Head of caudate nucleus (tissue), 42 donors: ENCODE results near the gene GIT1.

Source experiments
- DNase-seq, 42 donors: peaks; one replicate each; pipeline versions ENCODE4 v3.0.0 to v3.0.0-alpha.2; 2020 to 2021; ENCODE audit warnings: mixed read lengths in 7 of 42
- intact Hi-C: fragments of 100-400 bp; cut with DNase I; formaldehyde crosslinking; loops from one replicate; pipeline ENCODE4 v1.15.0; 2022

Gene GIT1, protein sequence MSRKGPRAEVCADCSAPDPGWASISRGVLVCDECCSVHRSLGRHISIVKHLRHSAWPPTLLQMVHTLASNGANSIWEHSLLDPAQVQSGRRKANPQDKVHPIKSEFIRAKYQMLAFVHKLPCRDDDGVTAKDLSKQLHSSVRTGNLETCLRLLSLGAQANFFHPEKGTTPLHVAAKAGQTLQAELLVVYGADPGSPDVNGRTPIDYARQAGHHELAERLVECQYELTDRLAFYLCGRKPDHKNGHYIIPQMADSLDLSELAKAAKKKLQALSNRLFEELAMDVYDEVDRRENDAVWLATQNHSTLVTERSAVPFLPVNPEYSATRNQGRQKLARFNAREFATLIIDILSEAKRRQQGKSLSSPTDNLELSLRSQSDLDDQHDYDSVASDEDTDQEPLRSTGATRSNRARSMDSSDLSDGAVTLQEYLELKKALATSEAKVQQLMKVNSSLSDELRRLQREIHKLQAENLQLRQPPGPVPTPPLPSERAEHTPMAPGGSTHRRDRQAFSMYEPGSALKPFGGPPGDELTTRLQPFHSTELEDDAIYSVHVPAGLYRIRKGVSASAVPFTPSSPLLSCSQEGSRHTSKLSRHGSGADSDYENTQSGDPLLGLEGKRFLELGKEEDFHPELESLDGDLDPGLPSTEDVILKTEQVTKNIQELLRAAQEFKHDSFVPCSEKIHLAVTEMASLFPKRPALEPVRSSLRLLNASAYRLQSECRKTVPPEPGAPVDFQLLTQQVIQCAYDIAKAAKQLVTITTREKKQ

GRCh38 chr17:29589524-29590410 lies at the start of gene GIT1:
Gene GIT1, minus strand, starts transcription at chr17:29589648. Its CDS starts 270 bp downstream, at chr17:29589378.
- intact Hi-C loops: no loop called here
- peak; percentile 63 to 95 (median 89) for DNase-seq

DNA sequence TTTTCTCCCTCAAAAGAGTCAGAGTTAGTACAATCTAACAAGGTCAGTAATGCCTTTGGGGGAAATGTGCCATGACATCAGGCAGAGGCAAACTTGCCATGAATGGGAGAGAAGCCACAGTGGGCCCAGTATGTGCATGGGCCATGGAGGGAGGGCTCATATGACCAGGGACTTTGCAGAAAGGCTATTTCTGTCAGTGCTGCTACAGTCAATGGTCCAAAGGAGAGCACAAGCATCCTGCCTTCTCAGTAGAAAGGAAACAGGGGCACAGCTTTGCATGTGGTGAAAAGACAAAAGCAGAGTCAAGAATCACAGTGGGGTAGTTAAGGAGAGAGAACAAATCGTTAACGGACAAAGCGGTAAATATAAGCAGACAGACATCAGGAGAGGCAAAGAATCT lies 44.4 kb upstream of the GIT1 start:
- intact Hi-C loops: no loop called here
- DNase-seq: peak in 1 of 42 donors; percentile 50

- DNase-seq: no peak
- intact Hi-C loops: no loop called here
Observed at GRCh38 chr17:29630630-29631193, 41.3 kb upstream of the GIT1 start.

GRCh38 chr17:29629839-29630238 lies 40.4 kb upstream of the GIT1 start:
- intact Hi-C loops: loop anchor here (5.0 kb wide), 1 partner anchor 132 kb away; no protein-coding TSS in a partner anchor
- DNase-seq: no peak

- peak in 1 of 42 donors; percentile 4 for DNase-seq
- intact Hi-C loops: loop anchor here (5.0 kb wide), 1 partner anchor 134 kb away; no protein-coding TSS in a partner anchor
Observed at GRCh38 chr17:29628644-29629043, 39.2 kb upstream of the GIT1 start.

DNA sequence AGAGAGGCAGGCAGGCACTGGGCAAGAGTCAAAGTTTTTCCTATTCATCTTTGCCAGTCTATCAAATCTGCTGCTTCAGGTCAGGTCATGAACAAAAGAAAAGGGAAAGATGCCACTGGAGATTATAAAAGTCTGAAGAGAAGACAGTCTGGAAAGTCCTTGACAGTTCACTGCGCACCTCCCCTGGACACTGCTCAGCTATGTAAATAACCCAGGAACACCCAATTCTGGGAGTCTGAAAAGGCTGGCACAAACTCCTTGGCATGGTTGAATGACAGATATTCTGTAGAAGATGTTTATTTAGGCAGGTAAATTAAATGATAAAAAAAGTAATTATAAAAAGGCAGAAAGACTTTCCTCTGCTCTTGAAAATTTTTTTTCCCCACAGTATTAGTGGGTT lies 38.5 kb upstream of the GIT1 start:
- intact Hi-C loops: loop anchor here (5.0 kb wide), 1 partner anchor 134 kb away; no protein-coding TSS in a partner anchor
- no peak for DNase-seq

DNA sequence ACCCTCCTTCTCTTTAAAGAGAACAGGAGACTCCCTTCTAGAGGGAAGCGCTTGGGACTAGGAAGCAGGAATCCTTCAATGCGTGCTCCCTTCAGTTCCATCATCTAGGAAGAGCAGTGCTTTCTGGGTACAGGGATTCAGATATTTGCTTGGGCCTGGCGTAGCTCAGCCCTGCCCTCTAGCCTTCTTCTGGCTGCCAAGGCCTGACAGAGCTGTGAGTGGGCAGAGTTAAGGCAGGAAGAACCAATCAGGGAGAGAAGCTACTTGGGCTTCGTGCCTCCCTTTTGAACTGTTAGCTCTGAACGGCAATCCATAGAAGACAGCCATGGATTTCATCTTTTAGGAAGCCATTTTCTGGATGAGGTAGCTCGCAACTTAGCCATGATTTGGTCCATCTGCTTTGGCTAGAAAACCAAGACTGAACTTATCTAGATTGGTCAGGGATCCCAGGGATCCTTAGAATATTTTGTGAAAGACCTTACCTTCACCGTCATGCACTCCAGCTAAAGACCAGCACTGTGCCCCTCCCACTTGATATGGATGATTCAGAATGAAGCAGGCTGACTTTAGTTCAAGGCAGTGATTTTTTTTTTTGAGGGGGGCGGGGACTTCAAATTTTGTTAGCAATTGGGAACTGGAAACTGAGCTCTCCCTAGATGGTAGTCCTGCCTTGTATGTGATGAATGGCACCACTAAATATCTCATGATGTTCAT lies 35.7 kb upstream of the GIT1 start:
- peak in 40 of 42 donors; percentile 45 to 87 (median 72) for DNase-seq
- intact Hi-C loops: loop anchor here (5.0 kb wide), 1 partner anchor 137 kb away; no protein-coding TSS in a partner anchor

DNA sequence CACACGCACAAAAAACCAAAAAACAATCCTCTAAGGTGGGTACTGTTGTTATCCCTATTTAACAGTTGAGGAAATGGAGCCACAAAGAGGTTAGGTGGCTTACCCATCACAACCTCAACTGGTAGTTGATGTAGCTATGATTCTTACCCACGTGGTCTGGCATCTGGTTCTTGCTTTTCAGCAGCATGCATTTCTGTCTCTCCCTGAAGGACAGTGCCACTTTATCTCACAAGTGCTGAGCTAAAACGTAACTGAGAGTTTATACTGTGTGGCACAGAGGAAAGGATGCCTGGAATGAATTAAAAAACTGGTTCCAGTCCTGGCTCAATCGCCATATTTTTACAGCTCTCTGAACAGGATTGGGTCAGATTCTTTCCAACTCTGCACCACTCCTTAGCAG lies 35.1 kb upstream of the GIT1 start:
- DNase-seq: peak in 1 of 42 donors; percentile 25
- intact Hi-C loops: no loop called here

GRCh38 chr17:29623283-29623647 lies 33.8 kb upstream of the GIT1 start:
- intact Hi-C loops: no loop called here
- DNase-seq: no peak

DNA sequence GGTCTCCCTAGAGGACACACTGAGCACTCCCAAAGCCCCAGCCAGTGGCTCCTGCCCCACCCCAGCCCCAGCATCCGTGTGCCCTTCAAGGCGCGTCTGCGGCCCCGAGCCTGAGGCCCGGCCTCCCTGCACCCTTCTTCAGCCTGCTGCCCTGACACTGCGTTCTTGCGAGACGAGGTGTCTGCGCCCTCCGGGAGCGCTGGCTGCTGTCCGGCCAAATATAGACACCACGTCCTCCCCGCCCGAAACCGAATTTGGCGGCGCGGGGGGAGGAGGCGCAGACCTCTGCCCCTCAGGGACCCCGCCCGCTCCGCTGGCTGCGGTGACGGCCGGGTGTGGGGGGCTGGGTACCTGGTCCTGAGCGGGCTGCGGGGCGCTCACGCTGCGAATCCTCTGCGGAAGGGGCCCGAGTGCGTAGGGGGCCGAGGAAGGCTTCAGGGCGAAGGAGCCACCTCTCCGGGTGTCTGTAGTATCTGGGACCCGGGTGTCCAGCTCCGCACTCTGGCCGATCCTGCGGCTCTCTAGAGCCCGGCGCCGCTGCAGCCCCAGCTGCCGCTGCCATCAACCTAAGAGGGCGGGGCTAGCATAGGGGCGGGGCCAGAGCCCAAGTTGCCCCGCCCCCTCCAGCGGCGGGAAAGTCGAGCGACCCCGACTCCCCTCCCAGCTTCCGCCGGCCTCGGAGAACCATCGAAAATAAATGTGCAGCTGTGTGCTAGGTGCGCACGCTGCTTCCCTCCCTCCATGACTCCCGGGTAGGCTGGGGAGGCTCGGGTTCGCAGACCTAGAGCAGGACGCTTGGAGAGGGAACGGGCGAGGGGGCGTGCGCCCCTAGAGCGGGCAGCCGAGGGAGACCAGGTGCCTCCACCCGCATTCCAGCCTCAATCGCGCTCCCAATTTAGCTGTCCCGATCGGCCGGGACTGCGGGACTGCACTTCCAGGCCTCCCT lies 33.2 kb upstream of the GIT1 start, which contains the start of gene CORO6:
CORO6 (minus strand) TSS at position 576 of the 946 bp plus-strand sequence. CDS start 1,491 bp downstream, outside the sequence.
- DNase-seq: peak in 40 of 42 donors; percentile 42 to 84 (median 74)

GRCh38 chr17:29621751-29622194 lies 32.3 kb upstream of the GIT1 start:
- intact Hi-C loops: no loop called here
- DNase-seq: peak in 5 of 42 donors; percentile 31 to 48 (median 34)

More for the DNA sequence above, 33.2 kb upstream of the GIT1 start, which contains the start of gene CORO6:
- intact Hi-C loops: no loop called here

GRCh38 chr17:29620779-29621500 lies 31.5 kb upstream of the GIT1 start:
- DNase-seq: peak in 1 of 42 donors; percentile 32
- intact Hi-C loops: no loop called here

DNA sequence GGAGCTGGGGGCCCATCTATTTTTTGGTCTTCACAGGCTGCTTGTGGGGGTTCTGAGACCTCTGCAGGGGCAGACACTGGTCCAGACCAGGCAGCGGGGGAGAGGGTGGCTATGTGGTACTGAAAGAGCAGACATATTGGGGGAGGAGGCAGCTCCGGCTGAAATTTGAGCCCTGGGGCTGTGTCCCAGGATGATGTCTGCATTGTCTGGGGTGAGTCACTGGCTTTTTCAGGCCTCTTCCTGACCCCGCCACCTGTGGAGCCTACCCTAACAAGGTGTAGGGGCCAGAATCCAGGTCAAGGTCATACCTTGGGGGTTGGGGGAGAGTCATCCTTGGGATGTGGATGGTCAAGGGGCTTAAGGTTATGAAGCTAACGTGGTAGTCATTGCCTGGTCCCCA lies 30.8 kb upstream of the GIT1 start:
- DNase-seq: peak in 1 of 42 donors; percentile 25
- intact Hi-C loops: no loop called here

DNA sequence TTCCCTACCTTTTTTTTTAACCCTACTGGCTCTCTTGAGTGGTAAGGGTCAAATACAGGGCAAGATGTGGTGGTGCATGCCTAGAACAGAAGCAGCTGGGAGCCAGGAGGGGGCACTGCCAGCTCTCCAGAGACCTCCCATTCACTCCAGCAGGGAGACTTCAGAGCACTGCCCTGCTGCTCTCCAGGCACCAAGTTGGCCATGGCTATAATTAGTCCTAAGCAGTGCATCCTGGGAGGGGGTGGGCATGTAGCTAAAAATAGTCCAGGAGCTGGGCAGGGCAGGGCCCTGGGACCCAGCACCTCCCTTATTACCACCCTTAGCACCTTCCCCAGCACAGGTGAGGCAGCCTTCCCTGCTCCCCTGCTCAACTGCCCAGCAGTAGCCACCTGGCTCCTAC lies 29.8 kb upstream of the GIT1 start:
- peak in 26 of 42 donors; percentile 34 to 72 (median 54) for DNase-seq
- intact Hi-C loops: loop anchor here (5.0 kb wide), 1 partner anchor 313 kb away; the partner anchor contains the start of gene SSH2

DNA sequence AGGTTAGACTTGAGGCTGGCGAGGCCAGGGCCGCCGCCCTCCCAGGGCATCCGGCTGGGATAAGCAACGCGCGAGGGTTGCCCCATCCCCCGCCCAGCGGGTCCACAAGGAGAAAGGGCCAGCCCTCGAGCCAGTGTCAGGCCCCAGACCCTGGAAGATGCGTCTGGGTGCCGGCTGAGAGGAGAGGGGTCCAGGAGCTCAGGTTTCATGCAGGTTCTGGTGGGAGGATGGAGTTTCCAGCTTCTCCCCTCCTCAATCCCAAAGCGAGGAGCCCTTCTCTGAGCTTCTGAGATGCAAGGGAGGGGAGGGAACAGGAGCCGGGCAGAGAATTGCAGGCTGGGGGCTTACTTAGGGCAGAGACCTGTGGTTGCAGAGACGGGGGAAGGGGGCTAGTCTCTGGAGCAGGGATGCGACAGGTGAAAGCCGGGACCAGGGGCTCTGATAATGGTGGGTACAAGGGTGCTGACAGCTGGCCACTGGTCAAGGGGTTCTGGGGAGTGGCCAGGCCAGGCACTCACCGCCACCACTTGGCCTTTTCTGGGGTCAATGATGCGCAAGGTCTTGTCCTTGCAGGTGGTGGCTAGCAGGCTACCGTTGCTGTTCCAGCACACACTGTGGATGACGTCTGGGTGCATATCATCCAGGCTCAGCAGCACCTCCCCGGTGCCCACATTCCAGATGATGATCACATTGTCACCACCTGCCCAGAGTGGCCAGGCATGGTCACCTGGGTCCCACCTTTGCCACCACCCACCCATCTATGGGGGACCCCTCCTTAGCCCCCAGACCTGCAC lies 29.0 kb upstream of the GIT1 start:
- peak in 1 of 42 donors; percentile 35 for DNase-seq
- intact Hi-C loops: loop anchor here (5.0 kb wide), 1 partner anchor 314 kb away; the partner anchor contains the start of gene SSH2
